GM19372 (cell line): ENCODE data around the gene ANKRD44.
"Not testable (repeated sequence)": the region's sequence is repeated elsewhere in the genome, so short reads cannot be mapped to it uniquely, and the experiment has no call there.

Experiments
- ATAC-seq: cut with Tn5 transposase; IDR thresholded peaks from one replicate; pipeline ENCODE4 v1.9.1; 2021; ENCODE audit warnings: mild to moderate bottlenecking, low read depth, moderate library complexity; ENCODE audit not compliant: unreplicated experiment

ANKRD44 gene

DNA sequence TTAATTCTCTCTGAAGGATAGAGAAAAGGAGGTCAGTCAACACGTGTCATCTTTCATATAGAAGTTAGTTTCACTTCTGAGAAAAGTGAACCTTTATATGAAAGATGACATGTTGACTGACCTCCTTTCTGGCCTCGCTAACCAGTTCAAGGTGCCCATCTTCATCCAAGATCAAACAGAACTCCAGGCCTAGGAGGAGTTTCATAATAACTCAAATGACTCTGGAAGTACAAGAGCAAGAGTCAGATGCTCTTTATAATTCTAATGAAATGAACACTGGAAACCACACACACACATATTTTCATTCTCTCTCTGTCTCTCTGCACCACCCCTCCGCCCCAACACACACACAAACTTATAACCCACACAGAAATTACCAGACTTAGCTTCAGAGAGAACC, 16.3 kb downstream of the ANKRD44 start:
- ATAC-seq, result no peak

DNA sequence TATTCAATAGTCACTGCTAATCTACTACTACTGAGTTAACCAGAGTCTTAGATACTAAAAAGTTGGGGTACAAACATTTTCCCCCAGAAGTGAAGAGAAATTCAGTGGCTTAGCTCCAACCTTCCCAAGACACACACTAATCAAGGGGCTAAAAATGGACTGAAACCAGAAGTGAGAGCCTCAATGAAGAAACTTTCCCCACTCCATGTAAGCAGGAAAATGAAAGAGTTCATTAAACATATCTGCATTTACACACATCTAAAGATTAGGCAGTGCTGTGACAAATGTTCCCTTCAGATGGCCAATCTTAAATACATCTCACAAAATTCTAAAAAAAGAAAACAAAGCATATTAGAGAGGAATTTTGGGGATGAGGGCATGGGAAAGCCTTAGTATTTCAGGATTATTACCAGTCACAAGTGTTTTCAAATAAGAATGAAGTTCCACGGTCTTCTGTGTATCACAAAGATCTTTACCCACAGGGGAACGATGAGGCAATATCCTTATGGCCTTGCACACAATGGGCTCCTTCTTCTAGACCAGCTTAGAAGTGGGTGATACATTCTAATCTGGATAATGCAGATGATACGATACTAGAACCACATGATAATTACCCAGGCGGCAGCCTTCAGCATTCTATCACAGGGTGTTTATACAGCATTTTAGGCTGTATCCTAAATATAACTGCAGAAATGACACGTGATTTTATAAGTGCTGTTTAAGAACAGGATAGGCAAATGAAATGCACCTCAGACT, 17.1 kb downstream of the ANKRD44 start:
- ATAC-seq, result no peak

DNA sequence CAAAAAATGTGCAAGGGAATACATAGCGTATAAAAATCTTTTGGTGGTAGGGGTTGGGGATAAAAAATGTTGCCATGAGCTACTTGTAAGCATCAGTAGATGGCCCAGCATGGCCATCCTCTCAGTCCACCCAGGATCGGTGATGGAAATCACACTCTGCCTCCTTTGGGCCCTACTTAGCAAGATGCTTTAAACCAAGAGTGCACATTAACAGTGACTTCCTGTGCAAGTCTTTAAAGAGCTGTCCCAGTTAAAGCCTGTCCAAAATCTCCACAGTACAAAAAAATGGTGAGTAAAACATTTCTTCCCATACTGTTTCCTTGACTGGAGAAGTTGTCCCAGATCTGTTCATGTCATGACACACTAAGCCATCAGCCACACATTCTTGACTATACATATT, 18.0 kb downstream of the ANKRD44 start:
- peak; percentile 32 for ATAC-seq

DNA sequence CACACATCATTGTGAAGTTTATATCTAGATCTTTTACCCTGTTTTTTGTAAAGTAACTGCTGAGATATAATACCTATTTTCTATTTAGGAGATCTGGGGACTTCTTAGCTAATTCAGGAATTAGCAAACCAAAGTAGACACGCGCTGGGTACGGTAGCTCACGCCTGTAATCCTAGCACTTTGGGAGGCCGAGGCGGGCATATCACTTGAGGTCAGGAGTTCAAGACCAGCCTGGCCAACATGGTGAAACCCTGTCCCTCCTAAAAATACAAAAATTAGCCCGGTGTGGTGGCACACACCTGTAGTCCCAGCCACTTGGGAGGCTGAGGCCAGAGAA, 23.0 kb downstream of the ANKRD44 start:
- not testable (repeated sequence) for ATAC-seq

DNA sequence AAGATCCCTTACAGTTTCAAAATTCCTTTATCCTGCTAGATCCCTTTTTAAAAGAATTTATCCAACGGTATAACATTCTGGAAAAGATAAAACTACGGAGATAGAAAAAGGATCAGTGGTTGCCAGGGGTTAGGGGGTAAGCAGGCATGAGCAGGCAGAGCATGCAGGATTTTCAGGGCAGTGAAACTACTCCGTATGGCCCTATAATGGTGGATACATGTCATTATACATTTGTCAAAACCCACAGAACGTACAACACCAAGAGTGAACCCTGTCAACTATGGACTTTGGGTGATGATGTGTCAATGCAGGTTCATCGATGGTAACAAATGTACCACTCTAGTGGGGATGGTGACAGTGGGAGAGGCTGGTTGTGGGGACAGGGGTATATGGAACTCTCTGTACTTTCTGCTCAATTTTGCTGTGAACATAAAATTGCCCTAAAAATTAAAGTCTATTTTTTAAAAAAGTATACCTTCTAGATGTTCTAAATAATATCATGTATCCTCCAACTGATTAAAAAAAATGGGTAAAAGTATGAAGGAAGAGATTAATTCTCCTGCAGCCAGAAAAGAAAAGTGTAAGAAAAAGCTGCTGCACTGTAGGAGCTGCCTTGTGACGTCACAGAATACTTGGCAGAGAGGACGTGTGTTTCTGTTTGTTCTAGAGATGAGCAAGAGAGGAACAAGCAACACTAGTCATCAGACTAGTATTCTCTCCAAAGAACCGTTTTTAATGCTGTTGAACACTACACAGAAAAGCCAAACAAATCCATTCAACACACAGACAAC, 23.6 kb downstream of the ANKRD44 start:
- peak; percentile 95 for ATAC-seq

DNA sequence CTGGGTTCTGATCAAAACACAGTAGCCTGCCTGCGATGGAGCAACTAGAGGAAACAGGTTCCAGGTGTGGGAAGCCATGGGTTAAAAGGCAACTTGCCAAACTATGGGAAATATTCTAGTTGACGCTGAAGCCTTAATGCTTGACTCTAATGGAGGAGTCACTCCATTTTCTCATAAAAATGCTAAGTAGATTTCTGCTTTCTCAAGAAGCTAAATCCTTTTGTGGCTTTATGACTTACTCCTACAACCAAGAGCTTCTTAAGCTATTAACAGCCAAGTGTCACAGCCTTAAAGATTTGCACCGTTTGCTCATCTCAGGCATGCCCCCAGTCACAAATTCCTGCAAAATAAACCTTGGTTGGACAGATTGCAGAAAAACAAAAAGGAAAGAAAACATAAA, 25.2 kb downstream of the ANKRD44 start:
- no peak for ATAC-seq

DNA sequence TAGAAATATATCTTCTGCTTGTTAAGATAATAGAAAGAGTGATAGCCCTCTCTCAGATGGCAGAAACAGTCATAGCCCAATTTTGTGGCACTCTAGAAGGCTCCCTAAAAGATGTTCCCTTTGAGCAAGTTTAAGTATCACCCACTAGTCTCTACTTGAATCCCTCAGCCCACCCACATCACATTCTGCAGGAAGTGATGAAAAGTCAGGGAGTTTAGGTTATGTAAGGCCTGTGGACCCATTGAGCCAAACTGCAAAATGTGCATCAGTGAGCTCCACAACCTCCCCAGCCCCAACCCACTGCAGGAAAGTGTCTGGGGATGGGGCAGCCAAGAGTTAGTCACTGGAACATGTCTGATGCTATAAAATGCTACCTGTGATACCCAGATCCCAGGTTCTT, 25.6 kb downstream of the ANKRD44 start:
- ATAC-seq, result no peak

DNA sequence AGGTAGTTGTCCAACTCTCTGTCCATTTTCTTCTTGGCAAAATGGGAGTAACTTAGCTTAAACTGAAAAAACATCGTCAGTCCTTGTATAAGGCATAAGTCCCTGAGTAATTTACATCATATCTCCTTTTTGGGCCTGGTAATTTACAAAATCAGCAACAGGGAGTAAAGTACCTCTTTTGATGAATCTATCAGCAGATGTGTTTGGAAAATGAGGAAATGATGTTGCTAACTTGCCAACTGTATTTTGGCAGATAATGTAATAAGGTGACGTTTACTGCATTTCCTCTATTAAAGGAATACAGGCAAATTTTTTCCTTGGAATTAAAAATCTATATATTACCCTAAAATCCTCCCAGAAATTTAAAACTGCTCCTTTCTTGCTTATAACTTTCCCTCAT, 29.2 kb downstream of the ANKRD44 start:
- no peak for ATAC-seq

DNA sequence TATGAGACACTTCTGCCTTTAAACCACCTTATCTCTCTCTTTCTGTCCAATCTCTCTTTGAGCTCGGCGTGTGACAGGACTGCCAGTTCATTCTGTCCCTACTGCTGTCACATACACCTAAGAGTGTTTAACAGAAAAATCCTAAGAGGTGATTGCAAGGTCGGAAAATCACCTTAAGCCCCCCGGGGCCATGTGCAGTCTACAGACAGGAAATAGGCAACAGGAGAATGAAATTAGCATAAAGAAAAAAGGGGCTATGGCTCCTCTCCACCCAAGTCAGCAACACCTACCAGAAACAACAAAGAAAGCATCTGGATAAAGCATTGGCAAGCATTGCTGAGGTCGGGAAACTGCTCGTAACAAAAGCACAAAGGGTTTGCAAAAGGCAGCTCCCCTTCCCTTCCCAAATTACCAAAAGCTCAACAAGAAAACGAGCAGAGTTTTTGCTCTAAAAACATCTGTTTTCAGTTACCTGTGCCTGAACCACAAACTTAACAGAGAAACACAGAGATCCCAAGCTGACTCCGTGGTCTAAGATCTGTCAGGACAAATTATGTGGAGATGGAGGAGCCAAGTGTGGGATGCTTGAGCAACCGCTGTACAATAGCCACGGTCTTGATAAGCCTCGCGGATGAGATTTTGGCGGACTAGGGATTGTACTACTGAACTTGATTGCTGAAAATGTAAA, 30.4 kb downstream of the ANKRD44 start:
- no peak for ATAC-seq

DNA sequence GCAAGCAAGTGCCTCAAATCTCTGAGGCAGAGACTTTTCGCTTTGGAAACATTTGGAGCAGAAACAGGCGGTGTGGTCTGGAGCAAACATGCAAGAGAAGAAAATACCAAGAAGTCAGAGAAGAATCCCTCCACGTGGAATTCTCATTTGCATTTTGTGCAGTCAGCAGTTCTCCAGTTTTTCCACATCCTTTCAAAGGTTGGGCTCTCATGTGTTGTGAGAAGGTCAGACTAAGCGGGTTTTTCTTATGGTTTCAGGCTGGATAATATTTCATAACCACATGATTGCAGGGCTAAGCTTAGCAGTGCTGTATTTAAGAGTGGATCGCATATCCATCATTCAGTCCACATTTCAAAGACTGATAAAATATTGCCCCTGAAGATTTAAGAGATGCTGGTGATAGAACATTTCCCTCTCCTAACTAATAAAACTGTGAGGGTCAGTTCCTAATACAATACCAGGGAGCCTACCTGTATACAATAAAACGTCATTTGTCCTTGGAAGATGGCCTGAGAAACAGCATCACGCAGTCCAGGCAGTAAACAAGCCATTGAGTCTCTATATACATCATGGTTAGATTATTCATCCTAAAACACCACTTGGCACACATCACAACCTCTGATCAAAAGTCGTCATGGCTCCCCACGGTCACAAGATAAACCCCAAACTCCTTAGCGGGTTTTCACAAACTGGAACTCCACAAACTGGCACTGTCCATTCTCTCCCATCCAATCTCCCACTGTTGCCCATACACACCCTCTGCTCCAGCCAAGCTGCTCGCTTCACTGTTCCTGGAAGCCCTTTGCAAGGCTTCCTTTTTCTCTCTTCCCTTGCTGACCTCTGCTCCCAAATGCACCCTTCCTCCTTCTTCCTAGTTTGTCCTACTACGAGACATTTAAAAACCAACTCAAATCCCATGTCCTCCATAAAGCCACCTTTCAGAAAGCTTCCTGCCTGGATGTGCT, 31.5 kb downstream of the ANKRD44 start:
- ATAC-seq, result no peak

DNA sequence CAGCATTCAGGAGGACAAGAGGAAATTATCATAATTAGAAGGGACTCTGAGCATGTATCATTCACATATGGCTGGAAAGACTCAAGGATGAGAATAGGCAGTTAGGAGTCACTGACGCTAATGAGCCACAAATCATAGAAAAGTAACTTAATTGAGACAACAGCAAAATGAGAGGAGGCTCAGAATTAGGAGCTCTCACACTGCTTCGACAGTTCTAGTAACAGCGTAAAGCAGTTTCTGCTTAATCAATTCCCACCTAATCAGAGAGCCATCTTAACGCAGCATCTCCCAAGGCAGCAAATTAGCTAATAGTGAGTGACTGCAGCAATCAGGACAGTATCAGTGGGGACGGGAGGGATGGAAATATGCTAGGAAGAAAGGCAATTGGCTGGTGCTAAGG, 32.8 kb downstream of the ANKRD44 start:
- ATAC-seq, result no peak

DNA sequence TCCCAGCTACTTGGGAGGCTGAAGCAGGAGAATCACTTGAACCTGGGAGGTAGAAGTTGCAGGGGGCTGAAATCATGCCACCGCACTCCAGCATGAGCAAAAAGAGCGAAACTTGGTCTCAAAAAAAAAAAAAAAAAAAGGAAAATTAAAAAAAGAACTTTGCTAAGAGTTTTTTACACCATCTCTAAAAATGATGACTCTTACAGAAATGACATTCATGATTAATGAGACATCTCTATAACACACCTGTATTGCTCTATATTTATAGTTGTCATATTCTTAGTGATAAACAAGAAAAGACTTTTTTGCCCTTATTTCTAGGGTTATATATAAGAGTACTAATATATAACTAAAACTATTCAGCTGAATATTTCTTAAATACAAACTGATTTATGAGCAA, 34.4 kb downstream of the ANKRD44 start:
- ATAC-seq, result no peak

DNA sequence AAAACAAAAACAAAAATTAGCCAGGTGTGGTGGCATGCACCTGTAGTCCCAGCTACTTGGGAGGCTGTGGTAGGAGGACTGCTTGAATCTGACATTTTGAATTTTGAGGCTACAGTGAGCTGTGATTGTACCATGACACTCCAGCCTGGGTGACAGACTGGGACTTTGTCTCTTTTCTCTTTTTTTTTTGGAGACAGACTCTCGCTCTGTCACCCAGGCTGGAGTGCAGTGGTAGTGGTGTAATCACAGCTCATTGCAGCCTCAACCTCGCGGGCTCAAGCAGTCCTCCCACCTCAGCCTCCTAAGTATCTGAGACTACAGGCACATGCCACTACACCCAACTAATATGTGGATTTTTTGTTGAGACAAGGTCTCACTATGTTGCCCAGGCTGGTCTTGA, 35.6 kb downstream of the ANKRD44 start:
- ATAC-seq, result no peak

DNA sequence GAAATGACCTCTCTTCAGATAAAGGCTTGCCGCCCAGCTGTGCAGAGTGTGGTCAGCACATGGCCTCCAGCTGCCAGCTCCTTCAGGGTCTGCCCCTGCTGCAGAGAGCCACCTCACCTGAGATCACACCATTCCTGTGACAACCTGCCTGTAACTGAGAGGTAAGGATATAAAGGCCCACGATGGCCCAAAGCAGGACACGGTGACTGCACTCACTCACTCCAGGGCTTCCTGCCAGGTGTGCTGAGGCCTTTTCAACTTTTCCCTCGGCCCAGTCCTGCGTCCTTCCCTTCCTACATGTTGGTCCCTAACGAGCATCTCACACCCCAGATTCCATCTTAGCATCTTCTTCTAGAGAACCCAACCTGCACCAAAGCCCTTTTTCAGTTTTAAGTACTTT, 36.2 kb downstream of the ANKRD44 start:
- no peak for ATAC-seq

DNA sequence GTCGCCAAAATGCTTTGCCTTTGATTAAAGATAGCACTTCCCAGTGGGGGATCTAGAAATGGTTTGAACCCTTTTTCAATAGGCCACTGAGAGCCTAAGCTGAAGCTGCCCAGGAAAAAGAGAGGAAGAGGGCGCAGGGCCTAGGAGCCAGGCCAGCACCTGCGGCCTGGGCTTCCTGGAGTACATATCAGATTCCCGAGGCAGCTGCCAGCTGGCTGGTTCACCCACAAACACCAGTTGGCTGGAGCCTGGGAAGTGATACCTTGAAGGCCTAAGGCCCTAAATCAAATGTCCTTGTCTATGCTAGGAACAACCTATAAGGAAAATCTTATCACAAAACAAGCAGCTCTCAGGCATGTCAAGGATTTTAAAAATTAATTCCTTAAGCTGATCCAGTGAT, 37.1 kb downstream of the ANKRD44 start:
- no peak for ATAC-seq

DNA sequence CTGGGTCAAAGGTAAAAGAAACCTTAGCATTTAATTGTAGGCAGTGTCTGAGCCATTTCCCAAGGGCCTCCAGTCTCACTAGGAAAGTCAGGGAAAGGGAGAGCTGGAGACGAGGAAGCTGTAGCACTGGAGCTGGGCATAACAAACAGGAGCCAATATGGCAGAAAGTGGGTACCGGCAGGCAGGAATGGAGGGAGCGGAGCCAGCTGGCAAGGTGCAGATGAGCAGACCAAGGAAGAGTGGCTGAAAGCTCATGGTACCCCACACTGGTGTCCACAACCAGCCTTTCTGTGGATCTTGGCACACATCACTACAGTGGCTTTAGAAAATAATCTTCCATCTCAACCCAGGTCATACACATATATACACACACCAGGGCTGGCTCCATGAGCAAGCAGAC, 40.0 kb downstream of the ANKRD44 start:
- no peak for ATAC-seq

DNA sequence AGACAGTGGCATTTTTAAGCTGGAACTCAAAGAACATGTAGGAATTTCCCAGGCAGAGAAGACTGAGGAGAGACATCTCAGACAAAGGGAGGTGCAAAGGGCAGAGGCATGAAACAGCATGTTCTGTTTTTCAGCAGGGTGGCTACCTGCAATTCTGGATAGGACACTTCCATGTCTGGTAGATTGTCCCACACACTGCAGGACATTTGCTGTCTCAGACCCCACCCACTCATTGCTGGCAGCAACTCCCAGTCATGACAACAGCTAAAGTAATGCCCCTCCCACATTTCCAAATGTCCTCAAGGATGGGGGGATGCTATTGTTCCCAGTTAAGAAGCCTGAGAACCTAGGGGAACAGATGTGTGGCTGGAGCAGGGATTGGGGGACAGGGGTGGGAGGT, 40.8 kb downstream of the ANKRD44 start:
- ATAC-seq, result no peak

DNA sequence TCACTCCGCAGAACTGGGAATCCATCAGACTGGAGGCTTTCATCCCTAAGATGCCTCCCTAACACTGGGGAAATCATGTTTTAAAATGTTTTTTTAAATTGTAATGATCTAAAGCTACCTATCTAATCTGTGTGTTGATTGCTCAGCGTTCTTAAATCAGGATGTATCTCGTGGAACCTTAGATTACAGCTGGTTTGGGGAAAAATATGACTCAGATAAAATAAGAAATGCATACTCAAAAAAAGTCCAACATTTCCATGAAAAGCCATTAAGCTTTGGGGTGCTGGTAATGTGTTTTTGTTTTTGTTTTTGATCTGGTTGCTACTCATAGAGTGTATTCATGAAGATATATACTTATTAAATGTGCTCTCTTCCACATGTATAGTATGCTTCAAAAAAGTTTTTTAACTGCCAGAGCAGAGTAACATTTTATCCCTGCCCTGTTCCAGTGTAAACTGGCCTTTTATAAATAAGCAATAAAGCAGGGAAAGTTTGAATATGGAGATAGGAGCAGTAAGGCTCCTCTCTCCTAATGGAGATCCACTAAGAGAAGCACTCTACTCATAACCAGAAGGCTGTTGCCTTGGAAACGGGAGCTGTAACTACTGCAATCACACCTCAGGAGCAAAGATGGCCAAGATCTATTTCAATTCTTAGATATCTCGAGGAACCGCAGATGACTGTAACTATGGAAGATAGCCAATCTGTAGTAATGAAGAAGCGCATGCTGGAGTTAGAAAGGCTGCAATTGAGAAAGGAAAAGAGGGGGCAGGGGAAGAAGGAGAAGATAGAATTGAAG, 41.6 kb downstream of the ANKRD44 start:
- ATAC-seq, result no peak

DNA sequence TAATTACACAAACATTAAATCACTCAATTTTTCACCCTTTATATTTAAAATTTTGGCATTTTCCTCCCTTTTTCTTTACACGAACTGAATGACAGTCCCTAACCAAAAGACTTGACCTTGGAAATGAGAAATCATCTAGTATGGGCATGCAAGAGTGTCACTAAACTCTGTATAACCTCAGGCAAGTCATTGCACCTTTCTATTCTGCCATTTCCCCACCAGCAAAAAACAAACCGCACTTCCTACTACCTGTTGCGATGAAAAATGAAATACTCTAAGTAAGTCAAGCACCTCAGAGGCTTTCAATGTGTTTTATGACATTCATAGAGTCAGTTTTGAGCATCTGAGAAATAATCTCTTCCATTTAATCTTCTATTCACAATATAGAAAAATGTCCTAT, 44.1 kb downstream of the ANKRD44 start:
- ATAC-seq, result no peak

DNA sequence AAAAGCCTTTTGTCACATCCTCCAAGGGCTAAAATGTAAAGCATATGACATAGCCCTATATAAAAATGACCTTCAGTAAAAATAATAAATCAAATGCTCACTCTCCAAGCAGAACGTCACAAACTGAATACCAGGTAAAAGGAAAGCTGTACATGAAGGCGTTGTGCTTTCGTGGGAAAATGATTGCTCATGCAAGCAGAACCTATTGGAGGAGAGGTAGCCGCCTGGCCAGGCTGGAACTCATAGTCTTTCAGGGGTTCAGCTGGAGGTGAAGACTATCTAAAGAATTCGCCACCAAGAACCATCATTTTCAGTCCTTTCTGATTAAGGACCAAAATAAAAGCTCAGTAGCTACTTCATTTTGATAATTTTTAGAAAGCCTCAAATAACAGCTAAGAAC, 44.7 kb downstream of the ANKRD44 start:
- no peak for ATAC-seq
